HG03520 (cell line): ENCODE results near the gene ARFGEF3.

Experiments
- ATAC-seq: cut with Tn5 transposase; IDR thresholded peaks from one replicate; pipeline ENCODE4 v1.9.1; 2021; ENCODE audit warnings: mild to moderate bottlenecking, moderate library complexity; ENCODE audit not compliant: unreplicated experiment

ARFGEF3 gene

GRCh38 chr6:138238368-138238767 lies 76.6 kb downstream of the ARFGEF3 start:
- no peak for ATAC-seq

- no peak for ATAC-seq
Measured at GRCh38 chr6:138239774-138240173, 78.0 kb downstream of the ARFGEF3 start.

GRCh38 chr6:138240476-138241245 lies 78.9 kb downstream of the ARFGEF3 start:
- ATAC-seq: no peak

- ATAC-seq: no peak
Measured at GRCh38 chr6:138241381-138241780, 79.6 kb downstream of the ARFGEF3 start.

- no peak for ATAC-seq
Measured at GRCh38 chr6:138241934-138242333, 80.2 kb downstream of the ARFGEF3 start.

GRCh38 chr6:138242987-138243592 lies 81.4 kb downstream of the ARFGEF3 start:
- ATAC-seq: no peak

GRCh38 chr6:138245751-138246150 lies 84.0 kb downstream of the ARFGEF3 start:
- no peak for ATAC-seq

GRCh38 chr6:138246650-138247440 lies 85.1 kb downstream of the ARFGEF3 start:
- ATAC-seq: no peak

GRCh38 chr6:138248011-138248410 lies 86.3 kb downstream of the ARFGEF3 start:
- ATAC-seq: no peak

GRCh38 chr6:138248878-138249277 lies 87.1 kb downstream of the ARFGEF3 start:
- ATAC-seq: no peak

GRCh38 chr6:138250053-138250452 lies 88.3 kb downstream of the ARFGEF3 start:
- no peak for ATAC-seq

GRCh38 chr6:138250513-138251247 lies 88.9 kb downstream of the ARFGEF3 start:
- ATAC-seq: no peak

- no peak for ATAC-seq
Measured at GRCh38 chr6:138253731-138254130, 92.0 kb downstream of the ARFGEF3 start.

- no peak for ATAC-seq
Measured at GRCh38 chr6:138255443-138255842, 93.7 kb downstream of the ARFGEF3 start.

GRCh38 chr6:138257638-138258040 lies 95.9 kb downstream of the ARFGEF3 start:
- ATAC-seq: no peak

- ATAC-seq: no peak
Measured at GRCh38 chr6:138258197-138258596, 96.5 kb downstream of the ARFGEF3 start.

GRCh38 chr6:138258991-138259390 lies 97.3 kb downstream of the ARFGEF3 start:
- ATAC-seq: no peak

GRCh38 chr6:138261116-138261780 lies 99.5 kb downstream of the ARFGEF3 start:
- ATAC-seq: no peak

GRCh38 chr6:138263963-138264362 lies 102.2 kb downstream of the ARFGEF3 start:
- no peak for ATAC-seq

- ATAC-seq: no peak
Measured at GRCh38 chr6:138264372-138264880, 102.7 kb downstream of the ARFGEF3 start.
